NCI-H2107 treated with DMSO at 0.1 percent for 48 hours (cell line): ENCODE measurements around the gene LMBR1.
A peak's percentile ranks its signal among the peaks of the same experiment; 100 is the strongest.
"Not testable (repeated sequence)": the region's sequence is repeated elsewhere in the genome, so short reads cannot be mapped to it uniquely, and the experiment has no call there.

ENCODE experiments used
- DNase-seq: peaks from one replicate; lab custom pipeline; 2025; ENCODE audit not compliant: unreplicated experiment; lab: John Stamatoyannopoulos, UW

Gene LMBR1

DNA sequence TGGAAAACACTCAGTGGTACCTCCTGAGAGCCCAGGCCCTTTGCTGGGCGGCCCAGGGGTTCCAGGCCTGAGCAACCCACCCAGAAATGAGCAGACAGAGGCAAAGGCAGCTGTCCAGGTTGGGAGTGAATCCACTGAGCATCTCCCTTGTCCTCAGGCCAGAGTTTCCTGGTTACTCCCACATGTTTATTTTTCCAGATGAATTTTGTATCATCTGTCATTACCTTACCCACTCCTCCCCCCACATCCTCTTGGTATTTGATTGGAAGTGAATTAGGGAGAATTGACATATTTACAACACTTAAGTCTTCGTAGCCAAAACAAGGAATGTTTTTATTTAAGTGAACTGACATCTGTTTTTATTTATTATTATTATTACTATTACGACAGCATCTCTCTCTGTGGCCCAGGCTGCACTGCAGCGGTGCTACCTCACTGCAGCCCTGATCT, 13.2 kb upstream of the LMBR1 start:
- no peak for DNase-seq

DNA sequence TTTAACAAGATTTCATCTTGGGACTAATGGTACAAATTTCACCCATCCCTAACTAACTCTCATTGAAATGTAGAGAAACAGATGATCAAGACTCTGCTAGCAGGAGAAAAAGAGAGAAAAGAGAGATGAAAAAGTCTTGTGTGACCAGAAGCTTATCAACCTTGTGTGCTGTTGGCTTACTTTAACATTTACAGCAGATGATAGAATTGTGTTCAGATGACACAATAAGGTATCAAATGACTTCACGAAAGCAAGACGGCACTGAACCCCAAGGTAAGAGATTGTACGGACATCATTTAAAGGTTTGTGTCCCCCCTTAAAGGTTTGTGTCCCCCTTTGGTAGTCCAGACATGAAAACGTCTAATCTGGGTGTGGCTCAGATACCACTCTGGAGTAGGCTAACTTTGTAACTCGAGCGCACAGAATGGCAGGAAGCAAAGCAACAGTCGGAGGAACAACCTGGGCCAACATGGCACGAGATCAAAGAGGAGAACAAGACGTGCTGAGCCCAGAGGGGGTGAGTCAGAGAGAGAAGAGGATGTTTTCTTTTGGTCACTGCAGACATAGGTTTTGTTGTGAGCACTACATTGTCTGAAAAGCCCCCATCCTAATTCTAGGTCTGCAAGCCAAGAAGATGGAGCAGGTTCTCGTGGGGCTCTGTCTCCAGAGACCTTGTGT, 10.4 kb upstream of the LMBR1 start:
- no peak for DNase-seq

GRCh38 chr7:156900093-156900492, 7.1 kb upstream of the LMBR1 start:
- DNase-seq: not testable (repeated sequence)

GRCh38 chr7:156898938-156899337, 6.0 kb upstream of the LMBR1 start:
- no peak for DNase-seq

GRCh38 chr7:156897673-156898072, 4.7 kb upstream of the LMBR1 start:
- no peak for DNase-seq

DNA sequence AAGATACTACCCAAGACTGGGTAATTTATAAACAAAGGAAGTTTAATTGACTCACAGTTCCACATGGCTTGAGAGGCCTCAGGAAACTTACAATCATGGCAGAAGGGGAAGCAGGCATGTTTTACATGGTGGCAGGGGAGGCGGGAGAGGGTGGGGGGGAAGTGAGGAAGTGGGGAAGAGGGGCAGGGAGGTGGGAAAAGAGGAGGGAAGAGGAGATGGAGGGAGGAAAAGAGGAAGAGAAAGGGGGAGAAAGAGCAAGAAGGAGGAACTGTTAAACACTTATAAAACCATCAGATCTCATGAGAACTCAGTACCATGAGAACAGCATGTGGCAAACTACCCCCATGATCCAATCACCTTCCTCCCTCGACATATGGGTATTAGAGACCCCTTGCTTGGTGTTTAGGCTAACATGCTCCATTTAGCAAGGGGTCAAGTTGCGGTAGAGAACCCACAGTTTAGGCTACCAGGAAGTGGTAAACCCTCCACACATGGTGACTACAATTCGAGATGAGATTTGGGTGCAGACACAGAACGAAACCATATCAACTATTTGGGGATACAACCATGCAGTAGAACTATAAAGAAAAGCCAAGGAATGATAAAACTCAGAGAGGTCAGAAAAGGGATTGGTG, 3.5 kb upstream of the LMBR1 start:
- DNase-seq: no peak

DNA sequence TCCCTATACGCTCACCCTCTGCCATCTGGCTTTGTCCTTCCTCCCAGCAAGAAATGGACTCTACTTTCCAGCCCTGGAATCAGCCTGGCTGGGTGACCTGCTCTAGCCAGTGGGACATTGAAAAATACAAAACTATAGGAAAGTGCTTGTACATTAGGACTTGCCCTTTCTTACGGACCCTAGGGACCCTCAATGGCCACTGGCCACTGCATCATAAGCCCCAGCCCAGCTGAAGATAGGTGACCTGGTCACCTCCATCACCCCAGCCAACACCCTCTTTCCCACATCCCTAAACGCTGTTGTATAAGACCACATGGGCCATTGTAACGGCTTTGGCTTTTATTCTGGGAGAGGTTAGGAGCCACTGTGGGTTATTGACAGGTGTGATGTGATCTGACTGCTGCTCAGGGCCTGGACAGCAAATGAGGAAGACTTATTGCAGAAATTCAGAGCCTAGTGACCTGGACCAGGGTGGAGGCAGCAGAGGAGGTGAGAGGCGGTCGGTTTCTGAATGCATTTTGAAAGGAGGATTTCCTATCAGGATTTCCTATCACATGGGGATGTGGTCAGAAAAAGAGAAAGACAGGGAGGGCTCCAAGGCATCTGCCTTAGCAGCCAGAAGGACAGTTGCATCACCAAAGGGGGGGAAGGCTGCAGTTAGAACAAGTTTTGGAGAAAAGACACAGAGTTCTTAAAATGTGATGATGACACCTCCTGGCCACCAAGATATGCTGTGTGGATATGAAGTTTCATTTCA, 2.2 kb upstream of the LMBR1 start:
- DNase-seq: no peak

DNA sequence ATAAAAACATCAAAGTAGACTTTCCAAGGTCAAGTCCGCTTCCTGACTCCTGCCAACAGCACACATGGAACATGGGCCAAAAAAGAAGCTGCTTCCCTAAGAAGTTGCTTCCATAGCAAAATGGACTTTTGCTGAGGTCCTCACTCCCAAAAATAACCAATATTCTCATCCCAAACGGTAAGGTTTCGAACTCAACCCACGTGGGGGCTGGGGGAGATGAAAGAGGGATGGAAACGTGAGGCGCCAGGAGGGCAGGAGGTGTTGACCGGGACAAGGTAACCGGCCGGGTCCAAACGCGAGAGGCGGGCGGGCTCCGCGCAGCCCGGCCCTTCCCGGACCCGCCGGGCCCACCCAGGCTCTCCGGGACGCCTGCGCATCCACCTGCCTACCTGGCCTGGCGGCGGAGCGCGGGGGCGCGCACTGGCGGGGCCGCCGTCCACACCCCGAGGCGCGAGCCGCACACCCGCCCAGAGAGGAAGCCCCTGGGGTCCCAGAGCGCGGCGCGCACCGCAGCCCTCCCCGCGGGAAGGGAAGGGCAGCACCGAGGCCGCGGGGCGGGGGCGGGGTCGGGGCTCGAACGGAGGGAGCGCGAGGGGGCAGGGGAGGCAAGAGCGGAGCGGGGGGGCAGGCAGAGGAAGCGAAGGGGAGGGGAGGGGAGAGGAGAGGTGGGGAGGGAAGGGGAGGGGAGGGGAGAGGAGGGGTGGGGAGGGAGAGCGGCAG, 742 bp downstream of the LMBR1 start:
- DNase-seq: no peak

- no peak for DNase-seq
Measured at GRCh38 chr7:156889746-156890145, 3.2 kb downstream of the LMBR1 start.

- DNase-seq: peak; percentile 91
Measured at GRCh38 chr7:156889089-156889488, 3.9 kb downstream of the LMBR1 start.

- no peak for DNase-seq
Measured at GRCh38 chr7:156886020-156886795, 6.8 kb downstream of the LMBR1 start.

- no peak for DNase-seq
Measured at GRCh38 chr7:156881679-156882078, 11.3 kb downstream of the LMBR1 start.

- DNase-seq: no peak
Measured at GRCh38 chr7:156875766-156876165, 17.2 kb downstream of the LMBR1 start.

DNA sequence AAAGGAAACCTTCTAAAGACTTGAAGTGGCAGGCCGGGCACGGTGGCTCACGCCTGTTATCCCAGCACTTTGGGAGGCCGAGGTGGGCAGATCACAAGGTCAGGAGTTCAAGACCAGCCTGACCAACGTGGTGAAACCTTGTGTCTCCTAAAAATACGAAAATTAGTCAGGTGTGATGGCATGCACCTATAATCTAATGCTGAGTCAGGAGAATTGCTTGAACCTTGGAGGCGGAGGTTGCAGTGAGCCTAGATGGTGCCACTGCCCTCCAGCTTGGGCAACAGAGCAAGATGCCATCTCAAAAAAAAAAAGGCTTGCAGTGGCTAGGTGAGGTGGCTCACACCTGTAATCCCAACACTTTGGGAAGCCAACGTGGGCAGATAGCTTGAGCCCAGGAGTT, 24.6 kb downstream of the LMBR1 start:
- DNase-seq: not testable (repeated sequence)

DNA sequence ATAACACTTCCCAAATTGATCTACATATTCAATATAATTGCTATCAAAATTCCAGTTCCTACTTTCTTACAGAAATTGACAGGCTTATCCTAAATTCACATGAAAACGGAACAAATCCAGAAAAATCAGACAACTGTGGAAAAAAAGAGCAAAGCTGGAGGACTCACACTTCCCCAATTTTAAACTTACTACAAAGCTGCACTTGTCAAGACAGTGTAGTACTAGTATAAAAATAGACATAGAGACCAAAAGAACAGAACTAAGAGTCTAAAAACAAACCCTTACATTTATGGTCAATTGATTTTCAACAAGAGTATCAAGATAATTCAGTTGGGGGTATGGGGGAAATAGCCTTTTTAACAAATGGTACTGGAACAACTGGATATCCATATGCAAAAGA, 27.5 kb downstream of the LMBR1 start:
- DNase-seq: no peak

- DNase-seq: not testable (repeated sequence)
Measured at GRCh38 chr7:156862022-156862421, 31.0 kb downstream of the LMBR1 start.

GRCh38 chr7:156861212-156861611, 31.8 kb downstream of the LMBR1 start:
- DNase-seq: no peak

- DNase-seq: not testable (repeated sequence)
Measured at GRCh38 chr7:156860099-156860498, 32.9 kb downstream of the LMBR1 start.

- no peak for DNase-seq
Measured at GRCh38 chr7:156858523-156858922, 34.5 kb downstream of the LMBR1 start.

- DNase-seq: no peak
Measured at GRCh38 chr7:156857757-156858156, 35.2 kb downstream of the LMBR1 start.

- DNase-seq: no peak
Measured at GRCh38 chr7:156854654-156855053, 38.3 kb downstream of the LMBR1 start.
